Measurements from ENCODE around the gene GDPD5.

Gene GDPD5

DNA sequence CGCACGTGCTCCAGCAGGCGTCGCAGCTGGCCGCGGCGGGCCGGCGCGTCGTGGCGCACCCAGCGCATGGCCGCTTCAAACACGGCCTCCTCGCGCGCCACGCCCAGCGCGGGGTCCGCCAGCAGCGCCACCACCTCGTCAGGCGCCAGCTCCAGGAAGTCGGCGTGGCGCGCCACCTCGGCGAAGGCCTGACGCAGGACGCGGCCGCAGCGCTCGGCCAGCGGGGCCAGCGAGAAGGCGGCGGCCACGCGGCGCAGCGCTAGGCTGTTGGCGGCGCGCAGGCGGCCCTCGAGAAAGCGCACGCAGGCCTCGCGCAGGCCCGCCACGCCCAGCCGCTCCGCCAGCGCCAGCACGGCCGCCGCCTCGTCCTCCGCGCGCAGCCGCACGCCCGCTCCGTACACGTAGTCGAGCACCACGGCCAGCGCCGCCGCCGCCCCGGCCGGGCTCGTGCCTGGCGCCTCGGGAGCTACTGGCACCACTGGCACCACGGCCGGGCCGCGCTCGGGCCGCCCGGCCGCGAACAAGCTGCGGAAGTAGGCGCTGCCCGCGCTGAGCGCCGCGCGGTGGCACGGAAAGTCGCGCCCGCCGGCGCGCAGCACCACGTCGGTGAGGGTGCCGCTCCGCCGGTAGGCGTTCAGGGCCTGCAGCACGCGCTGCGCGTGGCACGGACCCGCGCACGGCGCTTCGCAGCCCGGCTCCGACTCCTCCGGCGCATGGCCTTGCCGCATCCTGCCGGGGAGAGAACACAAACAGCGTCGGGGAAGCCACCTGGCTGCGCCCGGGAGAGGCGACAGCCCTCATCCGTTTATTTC lies 95.6 kb downstream of the GDPD5 start:
- TF ChIP-seq, protein P1, sequence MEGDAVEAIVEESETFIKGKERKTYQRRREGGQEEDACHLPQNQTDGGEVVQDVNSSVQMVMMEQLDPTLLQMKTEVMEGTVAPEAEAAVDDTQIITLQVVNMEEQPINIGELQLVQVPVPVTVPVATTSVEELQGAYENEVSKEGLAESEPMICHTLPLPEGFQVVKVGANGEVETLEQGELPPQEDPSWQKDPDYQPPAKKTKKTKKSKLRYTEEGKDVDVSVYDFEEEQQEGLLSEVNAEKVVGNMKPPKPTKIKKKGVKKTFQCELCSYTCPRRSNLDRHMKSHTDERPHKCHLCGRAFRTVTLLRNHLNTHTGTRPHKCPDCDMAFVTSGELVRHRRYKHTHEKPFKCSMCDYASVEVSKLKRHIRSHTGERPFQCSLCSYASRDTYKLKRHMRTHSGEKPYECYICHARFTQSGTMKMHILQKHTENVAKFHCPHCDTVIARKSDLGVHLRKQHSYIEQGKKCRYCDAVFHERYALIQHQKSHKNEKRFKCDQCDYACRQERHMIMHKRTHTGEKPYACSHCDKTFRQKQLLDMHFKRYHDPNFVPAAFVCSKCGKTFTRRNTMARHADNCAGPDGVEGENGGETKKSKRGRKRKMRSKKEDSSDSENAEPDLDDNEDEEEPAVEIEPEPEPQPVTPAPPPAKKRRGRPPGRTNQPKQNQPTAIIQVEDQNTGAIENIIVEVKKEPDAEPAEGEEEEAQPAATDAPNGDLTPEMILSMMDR (IDR thresholded peaks at IDR 0.05): no peak; the same call in 1 of the 2 replicates

DNA sequence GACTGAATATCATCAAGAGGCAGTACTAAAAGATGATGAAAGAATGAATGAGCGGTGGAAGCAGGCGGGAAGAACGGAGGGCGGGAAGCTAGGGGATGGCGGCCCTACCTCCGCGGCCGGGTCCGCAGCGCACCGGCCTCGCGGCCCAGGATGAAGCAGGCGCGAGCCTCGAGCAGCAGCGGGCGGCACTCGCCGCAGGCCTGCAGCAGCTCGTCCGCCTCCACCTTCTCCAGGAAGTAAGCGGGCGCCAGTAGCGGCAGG lies 96.2 kb downstream of the GDPD5 start:
- TF ChIP-seq, protein P1 (IDR thresholded peaks at IDR 0.05): no peak; the same call in 1 of the 2 replicates

DNA sequence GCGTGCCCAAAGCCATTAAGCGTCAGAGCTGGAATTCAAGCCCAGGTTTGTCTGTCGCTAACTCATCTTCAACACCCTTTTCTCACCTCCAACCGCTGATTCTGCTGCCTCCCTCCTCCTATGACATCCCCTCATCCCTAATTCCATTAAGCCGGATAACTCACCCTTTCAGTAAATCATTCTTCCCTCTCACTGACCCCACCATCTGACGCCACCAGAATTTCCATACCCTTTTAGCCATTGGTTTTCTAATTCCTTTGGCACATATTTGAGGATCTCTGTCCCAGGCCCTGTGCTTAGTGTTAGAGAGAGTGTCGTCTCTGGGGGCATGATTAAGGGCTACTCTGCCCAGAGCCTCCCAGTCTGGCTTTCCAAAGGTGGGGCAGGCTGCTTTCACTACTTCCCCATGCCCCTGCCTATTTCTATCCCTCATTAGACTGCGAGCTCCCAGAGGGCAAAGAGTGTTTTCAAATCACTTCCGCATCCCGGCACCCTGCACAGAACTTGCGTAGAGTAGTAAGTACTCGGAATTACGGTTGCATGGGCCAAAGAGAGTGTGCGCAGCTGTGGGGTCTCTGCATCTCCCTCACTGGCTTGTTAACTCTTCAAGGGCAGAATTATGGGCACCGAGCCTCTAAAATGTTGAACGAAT lies 96.6 kb downstream of the GDPD5 start:
- TF ChIP-seq, protein P1 (IDR thresholded peaks at IDR 0.05): no peak

DNA sequence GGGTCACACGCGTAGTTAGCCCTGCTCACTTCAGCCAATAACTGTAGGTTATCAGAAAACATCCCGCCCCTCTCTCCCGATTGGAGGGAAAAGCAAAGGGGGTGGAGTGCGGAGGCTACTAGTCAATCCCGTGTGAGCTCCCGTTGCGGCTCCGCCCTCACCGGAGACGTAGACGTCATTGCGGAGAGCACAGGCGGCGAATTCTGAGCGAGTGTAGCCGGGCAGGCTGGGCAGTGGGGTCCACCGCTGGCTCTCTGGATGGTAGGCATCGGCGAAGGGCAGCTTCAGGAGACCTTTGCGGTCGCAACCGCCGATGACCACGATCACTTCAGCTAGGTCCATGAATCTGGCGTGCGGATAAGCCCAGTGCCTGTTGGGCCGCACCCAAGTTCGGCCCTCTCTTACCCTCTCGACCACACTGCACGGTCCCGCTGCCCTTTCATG lies 97.4 kb downstream of the GDPD5 start:
- TF ChIP-seq, protein P1 (IDR thresholded peaks at IDR 0.05): no peak

DNA sequence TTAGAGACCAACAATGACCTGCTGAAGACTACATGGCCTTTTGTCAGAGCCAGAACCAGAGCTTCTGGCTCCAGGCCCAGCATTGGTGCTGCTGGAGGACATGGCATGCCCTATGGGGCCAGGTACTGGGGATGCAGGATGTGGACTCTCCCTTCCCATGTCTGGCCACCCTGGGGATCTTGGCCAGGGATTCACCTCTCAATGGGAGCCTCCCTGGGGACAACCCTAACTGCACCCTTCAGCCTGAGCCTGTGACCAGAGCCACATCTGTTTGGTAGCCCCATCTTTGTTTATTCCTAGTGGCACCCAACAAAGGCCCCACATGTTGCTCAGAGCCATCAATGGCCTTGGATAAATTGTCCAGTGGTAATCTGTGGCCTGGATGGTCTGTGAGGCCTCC lies 98.6 kb downstream of the GDPD5 start:
- TF ChIP-seq, protein P1 (IDR thresholded peaks at IDR 0.05): no peak

DNA sequence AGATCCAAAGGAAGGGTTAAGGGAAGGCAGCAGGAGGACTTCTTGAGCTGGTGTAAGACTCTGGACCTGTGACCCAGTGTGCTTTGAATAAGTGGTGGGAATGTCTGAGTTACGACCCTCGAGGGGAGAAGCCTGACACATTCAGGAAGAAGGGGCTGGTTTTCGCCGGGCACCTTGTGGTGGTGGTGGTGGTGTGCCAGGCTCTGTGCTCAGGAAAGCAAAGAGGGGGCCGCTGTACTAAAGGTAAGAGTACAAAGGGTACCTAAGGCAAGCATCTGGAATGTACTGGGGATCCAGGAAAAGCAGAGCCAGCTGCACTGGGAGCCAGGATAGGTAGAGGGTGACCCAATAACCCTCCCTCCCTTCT lies 99.0 kb downstream of the GDPD5 start:
- TF ChIP-seq, protein P1 (IDR thresholded peaks at IDR 0.05): no peak

DNA sequence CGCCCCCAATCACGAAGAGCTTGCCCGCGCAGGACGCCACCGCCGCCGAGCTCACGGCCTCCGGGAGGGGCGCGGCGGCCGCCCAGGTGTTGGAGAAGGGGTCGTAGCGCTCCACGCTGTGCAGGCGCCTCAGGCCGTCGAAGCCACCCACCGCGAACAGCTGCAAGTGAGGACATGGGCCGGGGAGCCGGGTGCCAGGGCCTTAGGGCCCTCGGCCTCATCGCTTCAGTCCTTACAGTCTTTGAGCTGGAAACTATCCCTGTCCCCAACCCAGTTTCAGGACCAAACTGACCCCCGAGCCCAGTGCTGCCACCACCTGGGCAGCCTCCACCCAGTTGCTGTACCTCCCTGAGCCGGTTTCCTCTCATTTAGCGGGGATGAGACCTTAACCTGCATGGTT lies 100.3 kb downstream of the GDPD5 start:
- TF ChIP-seq, protein P1 (IDR thresholded peaks at IDR 0.05): peak; percentile 24; the same call in 1 of the 2 replicates
